GM21515 (cell line): Measurements from ENCODE around the gene PRKCA.
A peak's percentile ranks its signal among the peaks of the same experiment; 100 is the strongest.

Experiments
- ATAC-seq: cut with Tn5 transposase; IDR thresholded peaks from one replicate; pipeline ENCODE4 v1.9.1; 2021; ENCODE audit not compliant: unreplicated experiment

Gene PRKCA

GRCh38 chr17:66564992-66565465 is 262.6 kb downstream of the PRKCA start:
- ATAC-seq = no peak

GRCh38 chr17:66567234-66568170 is 265.1 kb downstream of the PRKCA start:
- ATAC-seq = peak; percentile 68

- ATAC-seq = no peak
Observed at GRCh38 chr17:66569572-66569971, 267.2 kb downstream of the PRKCA start.

- no peak for ATAC-seq
Observed at GRCh38 chr17:66570447-66571195, 268.2 kb downstream of the PRKCA start.

- no peak for ATAC-seq
Observed at GRCh38 chr17:66571745-66572144, 269.3 kb downstream of the PRKCA start.

GRCh38 chr17:66573078-66573477 is 270.7 kb downstream of the PRKCA start:
- ATAC-seq = no peak

- ATAC-seq = no peak
Observed at GRCh38 chr17:66574123-66574522, 271.7 kb downstream of the PRKCA start.

- ATAC-seq = no peak
Observed at GRCh38 chr17:66576473-66576872, 274.1 kb downstream of the PRKCA start.

GRCh38 chr17:66577041-66577440 is 274.6 kb downstream of the PRKCA start:
- no peak for ATAC-seq

- ATAC-seq = no peak
Observed at GRCh38 chr17:66578781-66579489, 276.5 kb downstream of the PRKCA start.

GRCh38 chr17:66579556-66579955 is 277.1 kb downstream of the PRKCA start:
- no peak for ATAC-seq

- no peak for ATAC-seq
Observed at GRCh38 chr17:66580184-66580955, 278.0 kb downstream of the PRKCA start.

GRCh38 chr17:66580956-66581391 is 278.6 kb downstream of the PRKCA start:
- ATAC-seq = no peak

- no peak for ATAC-seq
Observed at GRCh38 chr17:66582373-66583111, 280.1 kb downstream of the PRKCA start.

GRCh38 chr17:66583112-66583748 is 280.8 kb downstream of the PRKCA start:
- ATAC-seq = no peak

GRCh38 chr17:66584927-66585326 is 282.5 kb downstream of the PRKCA start:
- no peak for ATAC-seq

- ATAC-seq = no peak
Observed at GRCh38 chr17:66585472-66585871, 283.1 kb downstream of the PRKCA start.

- no peak for ATAC-seq
Observed at GRCh38 chr17:66589892-66590291, 287.5 kb downstream of the PRKCA start.

- no peak for ATAC-seq
Observed at GRCh38 chr17:66593116-66593515, 290.7 kb downstream of the PRKCA start.
